OCI-LY1 (cell line): ENCODE data around the gene ITIH3.

Experiments used
- EZH2 ChIP-seq: fragments of 200-600 bp; sonication (generic), shearing (Covaris generic); IDR thresholded peaks from 2 replicates; pipeline ENCODE4 v1.8.0; 2017; ENCODE audit warnings: borderline replicate concordance, mixed run types, mild to moderate bottlenecking, antibody characterized with exemption, low read length, moderate library complexity, mixed read lengths
- TF ChIP-seq, protein P1 (sequence below): fragments of 200-600 bp; sonication (generic), shearing (Covaris generic); IDR thresholded peaks from 2 replicates; pipeline ENCODE4 v1.5.1; 2017; ENCODE audit warnings: mild to moderate bottlenecking, antibody characterized with exemption, low read length, moderate library complexity, mixed read lengths

DNA sequence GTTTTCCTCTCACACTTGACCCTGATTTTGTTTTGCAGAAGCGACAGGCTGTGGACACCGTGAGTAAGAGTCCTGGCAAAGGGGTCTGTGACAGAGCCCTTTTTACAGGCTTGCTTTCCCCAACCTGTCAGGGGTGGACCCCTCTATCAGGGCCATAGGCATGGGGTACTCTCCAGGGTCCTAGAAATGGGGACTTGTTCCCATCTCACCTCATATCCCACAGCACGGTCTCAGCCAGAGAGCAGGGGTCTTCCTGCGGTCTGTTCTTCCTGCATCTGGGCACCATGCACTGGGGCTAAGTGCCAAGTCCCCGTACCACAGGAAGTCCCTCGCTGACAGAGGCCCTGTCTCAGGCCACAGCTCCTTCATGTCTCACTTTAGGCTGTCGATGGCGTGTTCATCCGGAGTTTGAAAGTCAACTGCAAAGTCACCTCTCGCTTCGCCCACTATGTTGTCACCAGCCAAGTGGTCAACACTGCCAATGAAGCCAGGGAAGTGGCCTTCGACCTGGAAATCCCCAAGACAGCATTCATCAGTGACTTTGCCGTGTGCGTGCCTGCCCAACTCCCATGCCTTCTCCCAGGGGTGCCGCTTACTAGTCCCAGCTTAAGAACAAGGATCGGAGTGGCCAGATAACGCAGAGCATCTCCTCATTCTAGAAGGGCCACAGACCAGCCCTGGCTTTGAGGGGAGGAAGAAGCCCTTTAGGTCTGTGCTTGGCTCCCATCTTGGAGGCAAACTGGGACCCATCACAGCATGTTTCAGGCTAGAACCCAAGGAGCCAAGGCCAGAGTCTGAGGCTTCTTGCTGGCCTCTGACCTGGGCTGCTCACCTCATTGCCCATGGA is 16.4 kb upstream of the ITIH3 start:
- TF ChIP-seq, protein P1, sequence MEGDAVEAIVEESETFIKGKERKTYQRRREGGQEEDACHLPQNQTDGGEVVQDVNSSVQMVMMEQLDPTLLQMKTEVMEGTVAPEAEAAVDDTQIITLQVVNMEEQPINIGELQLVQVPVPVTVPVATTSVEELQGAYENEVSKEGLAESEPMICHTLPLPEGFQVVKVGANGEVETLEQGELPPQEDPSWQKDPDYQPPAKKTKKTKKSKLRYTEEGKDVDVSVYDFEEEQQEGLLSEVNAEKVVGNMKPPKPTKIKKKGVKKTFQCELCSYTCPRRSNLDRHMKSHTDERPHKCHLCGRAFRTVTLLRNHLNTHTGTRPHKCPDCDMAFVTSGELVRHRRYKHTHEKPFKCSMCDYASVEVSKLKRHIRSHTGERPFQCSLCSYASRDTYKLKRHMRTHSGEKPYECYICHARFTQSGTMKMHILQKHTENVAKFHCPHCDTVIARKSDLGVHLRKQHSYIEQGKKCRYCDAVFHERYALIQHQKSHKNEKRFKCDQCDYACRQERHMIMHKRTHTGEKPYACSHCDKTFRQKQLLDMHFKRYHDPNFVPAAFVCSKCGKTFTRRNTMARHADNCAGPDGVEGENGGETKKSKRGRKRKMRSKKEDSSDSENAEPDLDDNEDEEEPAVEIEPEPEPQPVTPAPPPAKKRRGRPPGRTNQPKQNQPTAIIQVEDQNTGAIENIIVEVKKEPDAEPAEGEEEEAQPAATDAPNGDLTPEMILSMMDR = no peak
- no peak for TF ChIP-seq EZH2
